GM12878 (cell line): ENCODE results near the gene GSS.

Experiments used
- ATF7 ChIP-seq: fragments of 450-650 bp; IDR thresholded peaks from 2 replicates; pipeline ENCODE4 v1.6.1; 2016; ENCODE audit warnings: low read depth, mild to moderate bottlenecking
- BHLHE40 ChIP-seq, 2 experiments: fragments of 450-650 bp in 1 of 2; IDR thresholded peaks; 2 replicates each; pipeline ENCODE4 v1.6.1; 2011 to 2017; ENCODE audit warnings: low read depth in 2 of 2, borderline replicate concordance in 1 of 2, improper control_type of control experiment in 1 of 2, low read length in 1 of 2, mild to moderate bottlenecking in 1 of 2
- CTCF ChIP-seq, 3 experiments: IDR thresholded peaks in 2 of 3; conservative IDR thresholded peaks in 1 of 3; 2 replicates each; pipeline ENCODE4 v1.5.1; 2011; ENCODE audit warnings: low read depth in 3 of 3, low read length in 3 of 3, mild to moderate bottlenecking in 3 of 3, control low read depth in 2 of 3, moderate library complexity in 2 of 3, inconsistent platforms in 1 of 3, mixed read lengths in 1 of 3; ENCODE audit not compliant: control insufficient read depth in 2 of 3, insufficient read depth in 1 of 3; ENCODE audit errors: extremely low read depth in 1 of 3
- EP300 ChIP-seq, 2 experiments: fragments of 150-350 bp in 1 of 2; IDR thresholded peaks; 2 replicates each; pipeline ENCODE4 v1.6.1; 2011 to 2012; ENCODE audit warnings: low read depth in 2 of 2, low read length in 2 of 2, borderline replicate concordance in 1 of 2, improper control_type of control experiment in 1 of 2, inconsistent platforms in 1 of 2; ENCODE audit not compliant: control insufficient read depth in 1 of 2
- HDAC2 ChIP-seq: fragments of 200-600 bp; sonication (generic); IDR thresholded peaks from 2 replicates; pipeline ENCODE4 v1.6.1; 2017
- MTA2 ChIP-seq: fragments of 450-650 bp; IDR thresholded peaks from 2 replicates; pipeline ENCODE4 v1.6.1; 2016; ENCODE audit warnings: low read depth, mild to moderate bottlenecking, moderate library complexity
- MYC ChIP-seq: IDR thresholded peaks from 2 replicates; pipeline ENCODE4 v1.6.1; 2011; ENCODE audit warnings: mild to moderate bottlenecking, low read length, moderate library complexity, inconsistent platforms; ENCODE audit not compliant: insufficient read depth, insufficient replicate concordance, insufficient read length, severe bottlenecking
- POLR2A ChIP-seq: IDR thresholded peaks from 2 replicates; pipeline ENCODE4 v1.6.1; 2011; ENCODE audit warnings: low read depth, mild to moderate bottlenecking, low read length
- SP1 ChIP-seq: IDR thresholded peaks from one replicate; pipeline ENCODE4 v1.6.1; 2011; ENCODE audit warnings: low read depth, low read length

- TF ChIP-seq CTCF (IDR thresholded peaks at IDR 0.05 in 2 of 3, conservative IDR thresholded peaks at IDR 0.05 in 1 of 3; ENCODE audit: control insufficient read depth in 2 of 3, extremely low read depth in 1 of 3, insufficient read depth in 1 of 3, low read depth in 3 of 3, low read length in 3 of 3) (no peak), MTA2 (no peak), SP1 (no peak), BHLHE40 (IDR thresholded peaks at IDR 0.05; ENCODE audit: borderline replicate concordance in 1 of 2, low read depth in 2 of 2, low read length in 1 of 2) (no peak), POLR2A (no peak), HDAC2 (no peak), EP300 (IDR thresholded peaks at IDR 0.05; ENCODE audit: borderline replicate concordance in 1 of 2, control insufficient read depth in 1 of 2, low read depth in 2 of 2, low read length in 2 of 2) (no peak), ATF7 (no peak), MYC (no peak)
Measured at GRCh38 chr20:34984756-34985261, 29.2 kb upstream of the GSS start.
